Osteocyte (in vitro differentiated cells): Measurements from ENCODE around the gene BARHL1. TPM values are rescaled to one million over a fixed set of nuclear protein-coding genes. Genes with fewer than 3 reads are reported as not detected.

Experiments used
- DNase-seq: peaks from one replicate; pipeline ENCODE4 v3.0.0; 2021; ENCODE audit warnings: mixed read lengths; ENCODE audit not compliant: unreplicated experiment; ENCODE audit errors: extremely low spot score
- H3K27ac Mint-ChIP-seq: one replicate; pipeline ENCODE4 v1.8.0; 2021; ENCODE audit warnings: mild to moderate bottlenecking, mixed read lengths; ENCODE audit not compliant: unreplicated experiment
- H3K27me3 Mint-ChIP-seq: one replicate; pipeline ENCODE4 v1.8.0; 2021; ENCODE audit warnings: mixed read lengths; ENCODE audit not compliant: unreplicated experiment
- H3K36me3 Mint-ChIP-seq: one replicate; pipeline ENCODE4 v1.8.0; 2021; ENCODE audit warnings: mixed read lengths; ENCODE audit not compliant: unreplicated experiment
- H3K4me1 Mint-ChIP-seq: one replicate; pipeline ENCODE4 v1.8.0; 2021; ENCODE audit warnings: mixed read lengths; ENCODE audit not compliant: unreplicated experiment
- H3K4me3 Mint-ChIP-seq: one replicate; pipeline ENCODE4 v1.8.0; 2021; ENCODE audit warnings: mild to moderate bottlenecking, moderate library complexity, mixed read lengths; ENCODE audit not compliant: unreplicated experiment
- H3K9me3 Mint-ChIP-seq: one replicate; pipeline ENCODE4 v1.8.0; 2021; ENCODE audit warnings: mixed read lengths; ENCODE audit not compliant: unreplicated experiment
- CTCF ChIP-seq: fragments of 200-600 bp; sonication (generic); IDR thresholded peaks from 2 replicates; pipeline ENCODE4 v1.5.0; 2021; ENCODE audit warnings: antibody characterized with exemption, mild to moderate bottlenecking, moderate library complexity
- total RNA-seq: library from RNA; stranded (reverse); gene quantifications from 2 replicates; pipeline ENCODE4 v1.2.1, GENCODE V29; 2021

BARHL1 gene
- total RNA-seq, 1 donor from 2014 or later, result not detected

DNA sequence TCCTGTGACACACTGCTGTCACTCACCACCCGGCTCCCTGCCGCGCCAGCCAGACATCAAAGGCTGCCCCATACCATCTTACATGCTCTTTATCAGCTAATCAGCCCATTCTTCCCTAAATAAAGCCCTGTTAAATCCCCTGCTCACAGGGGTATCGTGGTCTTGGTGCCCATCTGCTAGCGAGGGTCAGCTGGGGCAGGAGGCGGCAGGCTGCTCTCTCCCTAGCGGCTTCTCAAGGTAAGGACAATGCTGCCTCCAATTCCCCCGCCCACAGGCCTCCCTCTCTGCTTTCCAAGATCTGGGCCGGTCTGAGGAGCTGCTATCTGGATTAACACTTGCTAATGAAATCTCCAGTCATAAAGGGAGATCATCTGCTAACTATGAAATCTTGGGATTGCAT is 26.8 kb downstream of the BARHL1 start:
- Mint-ChIP-seq H3K36me3 (peaks cover 30% of the 10 kb centered on the region), H3K9me3 (no peaks in the 10 kb centered on the region), H3K4me1 (no peaks in the 10 kb centered on the region), H3K4me3 (no peak overlapping the region), H3K27me3 (no peaks in the 10 kb centered on the region), H3K27ac (no peak overlapping the region)
- no peak for DNase-seq
- no peak for TF ChIP-seq CTCF

- H3K27ac Mint-ChIP-seq, result no peak overlapping the region
Observed at GRCh38 chr9:132609829-132610228, 27.4 kb downstream of the BARHL1 start.

DNA sequence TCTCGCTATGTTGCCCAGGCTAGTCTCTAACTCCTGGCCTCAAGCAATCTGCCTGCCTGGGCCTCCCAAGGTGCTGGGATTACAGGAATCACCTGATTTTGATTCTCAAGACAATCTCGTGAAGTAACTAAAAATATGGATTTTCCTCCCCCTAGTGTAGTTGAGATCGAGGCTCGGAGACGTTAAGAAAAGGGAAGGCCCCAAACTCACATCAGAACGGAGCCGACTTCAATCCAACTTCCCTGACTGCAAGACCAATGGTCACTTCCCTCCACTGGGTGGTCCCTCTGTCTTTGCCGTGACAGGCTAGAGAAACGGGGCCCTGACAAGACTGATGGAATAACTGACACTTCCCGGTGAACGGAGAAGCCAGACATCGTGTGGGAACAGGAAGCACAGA is 28.3 kb downstream of the BARHL1 start:
- peaks cover 29% of the 10 kb centered on the region for H3K36me3 Mint-ChIP-seq
- no peaks in the 10 kb centered on the region for H3K9me3 Mint-ChIP-seq
- no peak for DNase-seq
- TF ChIP-seq CTCF, result no peak
- no peak overlapping the region for H3K4me3 Mint-ChIP-seq
- no peaks in the 10 kb centered on the region for H3K4me1 Mint-ChIP-seq
- no peaks in the 10 kb centered on the region for H3K27me3 Mint-ChIP-seq
- H3K27ac Mint-ChIP-seq, result no peak overlapping the region

More at GRCh38 chr9:132609829-132610228, 27.4 kb downstream of the BARHL1 start:
- no peaks in the 10 kb centered on the region for H3K27me3 Mint-ChIP-seq
- no peak for DNase-seq
- no peak overlapping the region for H3K4me3 Mint-ChIP-seq
- H3K4me1 Mint-ChIP-seq, result no peaks in the 10 kb centered on the region
- no peak for TF ChIP-seq CTCF
- peaks cover 33% of the 10 kb centered on the region for H3K36me3 Mint-ChIP-seq
- no peaks in the 10 kb centered on the region for H3K9me3 Mint-ChIP-seq

GRCh38 chr9:132614324-132614723 is 31.9 kb downstream of the BARHL1 start:
- Mint-ChIP-seq H3K27ac (no peak overlapping the region), H3K4me1 (no peaks in the 10 kb centered on the region), H3K9me3 (no peaks in the 10 kb centered on the region), H3K4me3 (no peak overlapping the region), H3K27me3 (no peaks in the 10 kb centered on the region), H3K36me3 (peaks cover 44% of the 10 kb centered on the region)
- TF ChIP-seq CTCF, result no peak
- DNase-seq, result no peak

- Mint-ChIP-seq H3K4me1 (no peaks in the 10 kb centered on the region), H3K9me3 (no peaks in the 10 kb centered on the region), H3K4me3 (no peak overlapping the region), H3K27me3 (no peaks in the 10 kb centered on the region), H3K27ac (no peak overlapping the region), H3K36me3 (peaks cover 46% of the 10 kb centered on the region)
- no peak for TF ChIP-seq CTCF
- no peak for DNase-seq
Observed at GRCh38 chr9:132615774-132616173, 33.4 kb downstream of the BARHL1 start.
